Lung microvascular endothelial cell (primary cell): ENCODE data around the gene INPP5F. TPM values are rescaled to one million over a fixed set of nuclear protein-coding genes. Genes with fewer than 3 reads are reported as not detected.
"Not testable (repeated sequence)": the region's sequence is repeated elsewhere in the genome, so short reads cannot be mapped to it uniquely, and the experiment has no call there.

Experiments used
- DNase-seq, 2 donors: peaks; one replicate each; pipeline versions ENCODE4 v3.0.0 to v3.0.0-alpha.2; 2010; ENCODE audit warnings: low read depth in 2 of 2
- total RNA-seq: library from RNA; depleted of rRNA; stranded (reverse); fragments of >200 nt; gene quantifications from 2 replicates; pipeline ENCODE4 v1.2.1, GENCODE V29; 2014

The INPP5F gene
- total RNA-seq, 1 donor from 2014 or later = 8.1 TPM

- DNase-seq = no peak
These were observed 20.4 kb upstream of the INPP5F start for GRCh38 chr10:119705434-119705831.

GRCh38 chr10:119706521-119707278 lies 19.1 kb upstream of the INPP5F start:
- no peak for DNase-seq

GRCh38 chr10:119707331-119707730 lies 18.5 kb upstream of the INPP5F start:
- not testable (repeated sequence) for DNase-seq

GRCh38 chr10:119710935-119711334 lies 14.9 kb upstream of the INPP5F start:
- not testable (repeated sequence) for DNase-seq

- DNase-seq = no peak
These were observed 11.9 kb upstream of the INPP5F start for GRCh38 chr10:119713744-119714483.

- DNase-seq = no peak
These were observed 11.4 kb upstream of the INPP5F start for GRCh38 chr10:119714484-119714816.

- DNase-seq = no peak
These were observed 10.0 kb upstream of the INPP5F start for GRCh38 chr10:119715628-119716505.

- no peak for DNase-seq
These were observed 2.7 kb upstream of the INPP5F start for GRCh38 chr10:119723161-119723560.

GRCh38 chr10:119723624-119724023 lies 2.2 kb upstream of the INPP5F start:
- DNase-seq = no peak

- peak; percentile 37 to 46 for DNase-seq
These were observed 995 bp upstream of the INPP5F start for GRCh38 chr10:119724593-119725516.

GRCh38 chr10:119725517-119725827 lies 378 bp upstream of the INPP5F start:
- DNase-seq = no peak

GRCh38 chr10:119726676-119727261 lies 919 bp downstream of the INPP5F start:
- peak in 1 of 2 donors; percentile 5 for DNase-seq

- DNase-seq = no peak
These were observed 2.4 kb downstream of the INPP5F start for GRCh38 chr10:119728172-119728800.

- peak in 1 of 2 donors; percentile 41 for DNase-seq
These were observed 8.8 kb downstream of the INPP5F start for GRCh38 chr10:119734396-119735332.

GRCh38 chr10:119735451-119735850 lies 9.6 kb downstream of the INPP5F start:
- no peak for DNase-seq

GRCh38 chr10:119736220-119736619 lies 10.4 kb downstream of the INPP5F start:
- DNase-seq = no peak

- no peak for DNase-seq
These were observed 11.3 kb downstream of the INPP5F start for GRCh38 chr10:119737039-119737663.

- peak; percentile 43 to 94 for DNase-seq
These were observed 12.0 kb downstream of the INPP5F start for GRCh38 chr10:119737823-119738222.

- DNase-seq = no peak
These were observed 13.1 kb downstream of the INPP5F start for GRCh38 chr10:119738962-119739361.
